Epithelial cell of esophagus (primary cell): ENCODE data around the gene ZNF280B.
"Not testable (repeated sequence)": the region's sequence is repeated elsewhere in the genome, so short reads cannot be mapped to it uniquely, and the experiment has no call there.

Source experiments
- DNase-seq: peaks from one replicate; pipeline ENCODE4 v3.0.0; 2010; ENCODE audit warnings: low read depth
- H3K4me3 ChIP-seq: 2 replicates; pipeline ENCODE4 v1.5.1; 2011; ENCODE audit warnings: mild to moderate bottlenecking, low read length, control low read depth
- CTCF ChIP-seq: IDR thresholded peaks from 2 replicates; pipeline ENCODE4 v1.5.1; 2011; ENCODE audit warnings: low read depth, mild to moderate bottlenecking, low read length, control low read depth, inconsistent platforms; ENCODE audit not compliant: insufficient read depth; ENCODE audit errors: missing control alignments

The ZNF280B gene

GRCh38 chr22:22454997-22455396, 53.5 kb downstream of the ZNF280B start:
- H3K4me3 ChIP-seq, result no peak overlapping the region
- no peak for TF ChIP-seq CTCF
- DNase-seq, result no peak

- TF ChIP-seq CTCF, result no peak
- DNase-seq, result no peak
Measured at GRCh38 chr22:22452996-22453686, 55.4 kb downstream of the ZNF280B start.

GRCh38 chr22:22452211-22452610, 56.3 kb downstream of the ZNF280B start:
- no peak overlapping the region for H3K4me3 ChIP-seq
- no peak for TF ChIP-seq CTCF
- no peak for DNase-seq

More at GRCh38 chr22:22452996-22453686, 55.4 kb downstream of the ZNF280B start:
- H3K4me3 ChIP-seq, result no peak overlapping the region

- DNase-seq, result no peak
- TF ChIP-seq CTCF, result no peak
Measured at GRCh38 chr22:22450343-22450839, 58.2 kb downstream of the ZNF280B start.

GRCh38 chr22:22449819-22450218, 58.7 kb downstream of the ZNF280B start:
- no peak for TF ChIP-seq CTCF
- H3K4me3 ChIP-seq, result no peak overlapping the region
- DNase-seq, result no peak

More at GRCh38 chr22:22450343-22450839, 58.2 kb downstream of the ZNF280B start:
- no peak overlapping the region for H3K4me3 ChIP-seq

GRCh38 chr22:22446517-22446916, 62.0 kb downstream of the ZNF280B start:
- no peak for TF ChIP-seq CTCF
- H3K4me3 ChIP-seq, result no peak overlapping the region
- DNase-seq, result no peak

GRCh38 chr22:22444007-22444589, 64.4 kb downstream of the ZNF280B start:
- not testable (repeated sequence) for DNase-seq, H3K4me3 ChIP-seq
